K562 (cell line): ENCODE data around the gene MMP20. TPM values are rescaled to one million over a fixed set of nuclear protein-coding genes. Genes with fewer than 3 reads are reported as not detected.

ENCODE experiments used
- ATAC-seq: fragments of 200-7000 bp; cut with Tn5 transposase; 3 replicates; pipeline ENCODE4 v1.9.1; 2020; ENCODE audit warnings: moderate library complexity
- BruUV-seq: library from RNA; stranded (reverse); fragments of 400-500 nt; replicated peaks from 2 replicates; lab custom pipeline; 2021; lab: Mats Ljungman, UMichigan
- CTCF ChIA-PET: fragments of 300-600 bp; formaldehyde crosslinking; extraction: SDS; loops from one replicate; lab custom pipeline; 2021; ENCODE audit warnings: low intra/inter-chr PET ratio; lab: Yijun Ruan, JAX
- POLR2A ChIA-PET: fragments of 300-600, 350-650 bp; sonication (Branson Sonifier 250); formaldehyde crosslinking; extraction: SDS; loops from one replicate; lab custom pipeline; 2021; ENCODE audit warnings: antibody characterized with exemption, inconsistent platforms; lab: Yijun Ruan, JAX
- DNase-seq, 4 experiments: peaks; one replicate each; pipeline versions ENCODE4 v3.0.0 to v3.0.0-alpha.2; 2011 to 2018; ENCODE audit warnings: low spot score in 3 of 4, mixed read lengths in 3 of 4; ENCODE audit errors: extremely low read depth in 1 of 4
- FAIRE-seq: peaks from 2 replicates; lab custom pipeline; 2011; peaks lifted over from hg19 to GRCh38; lab: Jason Lieb, UNC
- H2AFZ ChIP-seq: 2 replicates; pipeline ENCODE4 v1.6.0; 2011; ENCODE audit warnings: low read depth, low read length, control low read depth, inconsistent platforms
- H3K27ac ChIP-seq: fragments of 200-600 bp; 3 replicates; pipeline ENCODE4 v1.8.0; 2011; ENCODE audit warnings: low read depth, mild to moderate bottlenecking, control low read depth, inconsistent platforms, low read length, moderate library complexity, mixed read lengths; ENCODE audit errors: extremely low read depth
- H3K27me3 ChIP-seq, 2 experiments: fragments of 300-600 bp in 1 of 2; 2 replicates in 1 of 2; 3 replicates in 1 of 2; pipeline versions ENCODE4 v1.6.0 to v1.8.0; 2011; ENCODE audit warnings: inconsistent platforms in 2 of 2, low read length in 2 of 2, mild to moderate bottlenecking in 1 of 2, mixed read lengths in 1 of 2, moderate library complexity in 1 of 2; ENCODE audit not compliant: control insufficient read depth in 2 of 2, insufficient read depth in 2 of 2
- H3K36me3 ChIP-seq: fragments of 300-600 bp; 3 replicates; pipeline ENCODE4 v1.8.0; 2011; ENCODE audit warnings: mild to moderate bottlenecking, low read length, inconsistent platforms; ENCODE audit not compliant: control insufficient read depth, insufficient read depth
- H3K4me1 ChIP-seq, 2 experiments: fragments of 200-600 bp in 1 of 2; replicated peaks in 1 of 2; 2 replicates in 1 of 2; 3 replicates in 1 of 2; pipeline versions ENCODE4 v1.5.1 to v1.8.0; 2011; ENCODE audit warnings: inconsistent platforms in 2 of 2, low read length in 2 of 2, mild to moderate bottlenecking in 1 of 2, mixed read lengths in 1 of 2, moderate library complexity in 1 of 2; ENCODE audit not compliant: control insufficient read depth in 2 of 2, insufficient read depth in 2 of 2
- H3K4me2 ChIP-seq: 2 replicates; pipeline ENCODE4 v1.6.1; 2011; ENCODE audit warnings: low read length, control low read depth, inconsistent platforms, mixed read lengths; ENCODE audit not compliant: insufficient read depth
- H3K4me3 ChIP-seq: fragments of 200-600 bp; sonication (generic), shearing (Covaris generic); 2 replicates; pipeline ENCODE4 v1.5.1; 2016; ENCODE audit warnings: control low read depth, inconsistent platforms
- H3K79me2 ChIP-seq: fragments of 200-600 bp; 3 replicates; pipeline ENCODE4 v1.8.0; 2011; ENCODE audit warnings: low read length, inconsistent platforms; ENCODE audit not compliant: control insufficient read depth, insufficient read depth
- H3K9ac ChIP-seq, 2 experiments: 2 replicates each; pipeline versions ENCODE4 v1.6.0 to v1.6.1; 2011; ENCODE audit warnings: low read depth in 2 of 2, low read length in 2 of 2, control low read depth in 1 of 2, inconsistent platforms in 1 of 2, mild to moderate bottlenecking in 1 of 2, mixed read lengths in 1 of 2; ENCODE audit not compliant: insufficient read depth in 1 of 2
- H3K9me1 ChIP-seq: one replicate; pipeline ENCODE4 v1.6.0; 2011; ENCODE audit warnings: inconsistent platforms, mild to moderate bottlenecking, low read length, moderate library complexity; ENCODE audit not compliant: control insufficient read depth, insufficient read depth
- H3K9me3 ChIP-seq: replicated peaks from 2 replicates; pipeline ENCODE4 v1.5.1; 2011; ENCODE audit warnings: low read depth, low read length, inconsistent platforms; ENCODE audit not compliant: control insufficient read depth, insufficient read depth
- H4K20me1 ChIP-seq: replicated peaks from 2 replicates; pipeline ENCODE4 v1.6.1; 2011; ENCODE audit warnings: low read length, inconsistent platforms, mixed read lengths; ENCODE audit not compliant: control insufficient read depth, insufficient read depth
- AFF4 ChIP-seq: sonication (generic); formaldehyde crosslinking; IDR thresholded peaks from 2 replicates; pipeline ENCODE4 v1.8.0; 2023; ENCODE audit warnings: mild to moderate bottlenecking, missing genetic modification reagents
- BCL6 ChIP-seq: fragments of 250-450 bp; sonication (Bioruptor Pico); IDR thresholded peaks from 2 replicates; pipeline ENCODE4 v1.4.0; 2020
- BHLHE40 ChIP-seq: IDR thresholded peaks from 2 replicates; pipeline ENCODE4 v1.6.1; 2011; ENCODE audit warnings: low read length, improper control_type of control experiment
- CBX5 ChIP-seq: IDR thresholded peaks from 2 replicates; pipeline ENCODE4 v1.6.1; 2014; ENCODE audit warnings: low read depth, borderline replicate concordance
- ELK3 ChIP-seq: fragments of 450-650 bp; formaldehyde crosslinking; IDR thresholded peaks from 2 replicates; pipeline ENCODE4 v1.4.0; 2020; ENCODE audit warnings: mild to moderate bottlenecking
- GTF2E2 ChIP-seq: fragments of 200-800 bp; sonication (Bioruptor generic); IDR thresholded peaks from 2 replicates; pipeline ENCODE4 v1.6.1; 2016; ENCODE audit warnings: missing genetic modification characterization, missing compliant biosample characterization
- IFI16 ChIP-seq: fragments of 250-450 bp; sonication (Bioruptor Pico); IDR thresholded peaks from 2 replicates; pipeline ENCODE4 v2.1.2; 2022; ENCODE audit warnings: mild to moderate bottlenecking, inconsistent platforms
- KDM2B ChIP-seq: fragments of 250-450 bp; sonication (Bioruptor Pico); IDR thresholded peaks from 2 replicates; pipeline ENCODE4 v1.8.0; 2021; ENCODE audit warnings: mild to moderate bottlenecking, moderate library complexity
- KHSRP ChIP-seq: fragments of 450-650 bp; IDR thresholded peaks from 2 replicates; pipeline ENCODE4 v1.6.1; 2017
- POLR3G ChIP-seq: IDR thresholded peaks from 2 replicates; pipeline ENCODE4 v1.6.1; 2011; ENCODE audit not compliant: insufficient read length, insufficient replicate concordance; ENCODE audit errors: extremely low read depth
- PRPF4 ChIP-seq: fragments of 200-400 bp; formaldehyde crosslinking; IDR thresholded peaks from one replicate; pipeline ENCODE4 v1.6.1; 2017; ENCODE audit warnings: low read length, low read depth, mild to moderate bottlenecking; ENCODE audit not compliant: insufficient read depth, poor library complexity, severe bottlenecking
- RCOR1 ChIP-seq, 2 experiments: IDR thresholded peaks; 2 replicates each; pipeline ENCODE4 v1.6.1; 2012; ENCODE audit warnings: low read depth in 2 of 2, low read length in 2 of 2, borderline replicate concordance in 1 of 2, improper control_type of control experiment in 1 of 2
- SPI1 ChIP-seq: IDR thresholded peaks from 2 replicates; pipeline ENCODE4 v1.6.1; 2011; ENCODE audit warnings: low read depth, low read length, control low read depth, borderline replicate concordance
- USF1 ChIP-seq: sonication (generic); formaldehyde crosslinking; IDR thresholded peaks from 2 replicates; pipeline ENCODE4 v1.9.0; 2022; ENCODE audit warnings: mild to moderate bottlenecking, missing genetic modification reagents
- XRCC5 ChIP-seq: fragments of 200-400 bp; formaldehyde crosslinking; IDR thresholded peaks from 2 replicates; pipeline ENCODE4 v1.6.1; 2017; ENCODE audit warnings: low read depth, mild to moderate bottlenecking, low read length
- ZNF3 ChIP-seq: fragments of 250-450 bp; sonication (Bioruptor Pico); IDR thresholded peaks from 2 replicates; pipeline ENCODE4 v1.5.0; 2021; ENCODE audit warnings: mild to moderate bottlenecking, moderate library complexity
- ZNF511 ChIP-seq: sonication (generic); formaldehyde crosslinking; IDR thresholded peaks from 2 replicates; pipeline ENCODE4 v1.8.0; 2022; ENCODE audit warnings: mild to moderate bottlenecking, missing genetic modification reagents
- ZZZ3 ChIP-seq: fragments of 450-650 bp; IDR thresholded peaks from 2 replicates; pipeline ENCODE4 v1.6.1; 2016; ENCODE audit warnings: antibody characterized with exemption, mild to moderate bottlenecking, moderate library complexity
- WGBS: fragments of 100-300 bp; shearing (Covaris generic); methylation state at CpG from one replicate; pipeline ENCODE4 v1.1.6; 2016; ENCODE audit warnings: low coverage, mixed read lengths; ENCODE audit not compliant: insufficient coverage; ENCODE audit errors: missing lambda C conversion rate; 5-methylcytosine and 5-hydroxymethylcytosine counted together
- in situ Hi-C: fragments of 300-500 bp; cut with MboI; formaldehyde crosslinking; loops from 4 replicates; pipeline ENCODE4 v1.15.0; 2018; ENCODE audit warnings: inconsistent platforms, mixed read lengths
- intact Hi-C: fragments of 100-400 bp; cut with micrococcal nuclease; formaldehyde crosslinking; loops from 2 replicates; pipeline ENCODE4 v1.14.2; 2022
- polyA plus RNA-seq, 8 experiments: library from polyadenylated mRNA; depleted of rRNA in 4 of 8; stranded (reverse) in 5 of 8; unstranded in 3 of 8; fragments of >200 nt; fragmentation: Nextera tagmentation in 2 of 8; fragmentation: Illumina TruSeq in 1 of 8; extraction: Ambion mirVana in 2 of 8; extraction: Trizol in 1 of 8; gene quantifications; 2 replicates each; pipeline versions ENCODE4 v1.2.1 to v1.2.3, GENCODE V29; 2011 to 2014; ENCODE audit warnings: inconsistent platforms in 1 of 8, missing spikeins in 1 of 8
- total RNA-seq, 7 experiments: library from RNA; depleted of rRNA in 6 of 7; stranded (reverse); fragments of >200 nt in 6 of 7; fragmentation: Illumina TruSeq in 2 of 7; extraction: Trizol in 2 of 7; gene quantifications; 2 replicates each; pipeline versions ENCODE4 v1.2.1 to v1.2.3, GENCODE V29; 2011 to 2021; ENCODE audit warnings: low replicate concordance in 1 of 7

MMP20 gene
- total and polyA plus RNA-seq, 9 of the 15 experiments (the other 6 are each of a cell fraction or from before 2014, with no cell fraction given), result not detected

DNA sequence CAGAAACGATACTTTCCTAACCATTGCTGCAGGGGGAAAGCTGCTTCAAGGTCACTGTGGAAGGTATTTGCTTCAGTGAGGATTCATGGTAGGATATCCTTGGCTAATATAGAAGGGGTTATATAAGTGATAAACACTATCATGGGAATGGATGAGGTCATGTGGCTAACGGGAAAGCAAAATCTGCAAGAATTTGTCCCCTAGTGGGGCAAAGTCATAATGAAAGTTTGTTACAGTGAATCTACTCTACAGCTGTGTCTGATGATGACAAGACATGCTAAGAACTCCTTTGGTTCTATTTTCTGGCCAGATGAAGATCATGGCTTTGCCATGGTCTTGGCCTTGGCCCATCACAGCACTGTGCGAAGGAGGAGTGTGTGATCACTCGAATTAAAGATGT lies 13.8 kb downstream of the MMP20 start (continued):
- no peak for TF ChIP-seq KDM2B (CRISPR knock-in tag)
- TF ChIP-seq XRCC5, result no peak
- TF ChIP-seq POLR3G, result no peak
- no peak for TF ChIP-seq RCOR1 (IDR thresholded peaks at IDR 0.05; ENCODE audit: borderline replicate concordance in 1 of 2, low read depth in 2 of 2, low read length in 2 of 2)
- no peak for TF ChIP-seq ZZZ3
- no peak for TF ChIP-seq SPI1
- no peak for TF ChIP-seq KHSRP
- no peak for TF ChIP-seq CBX5
- TF ChIP-seq ELK3 (CRISPR knock-in tag), result no peak
- TF ChIP-seq ZNF3 (CRISPR knock-in tag), result no peak
- TF ChIP-seq, all 486 proteins: peak for 0

DNA sequence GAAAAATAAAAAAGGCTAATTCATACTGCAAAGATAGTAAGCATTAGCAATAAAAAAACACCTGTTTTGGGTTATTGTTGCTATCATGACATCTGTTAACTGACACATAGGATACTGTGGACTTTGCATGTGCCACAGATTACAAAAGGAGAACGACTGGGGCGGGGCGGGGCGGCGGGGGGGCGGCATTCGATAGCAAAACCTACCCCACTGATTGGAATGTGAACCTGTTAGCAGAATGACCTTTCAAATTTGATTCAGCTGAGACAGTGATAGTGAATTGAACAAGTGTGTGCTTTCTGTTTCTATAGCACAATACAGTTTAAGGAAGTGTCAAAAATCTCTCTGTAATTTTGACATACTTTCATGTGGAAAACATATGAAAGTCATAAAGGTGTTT lies 14.9 kb downstream of the MMP20 start:
- H3K9ac ChIP-seq, result no peak overlapping the region
- no TSS peak for BruUV-seq
- WGBS, result 6% methylated on average over 7 of the region's 7 CpGs
- no peak for DNase-seq
- H4K20me1 ChIP-seq, result no peaks in the 10 kb centered on the region
- H3K4me3 ChIP-seq, result no peak overlapping the region
- in situ Hi-C loops (no loop called here), intact Hi-C loops (loop anchor here (5.0 kb wide), 1 partner anchor 113 kb away; no protein-coding TSS in a partner anchor)
- FAIRE-seq, result no peak
- no peaks in the 10 kb centered on the region for H3K36me3 ChIP-seq
- no peaks in the 10 kb centered on the region for H3K9me1 ChIP-seq
- no peak for ATAC-seq
- CTCF ChIA-PET, result no interaction called here
- no peaks in the 10 kb centered on the region for H3K4me1 ChIP-seq
- peaks cover 3 to 13% of the 10 kb centered on the region in 2 experiments; a peak in 3 of 5 replicates for H3K27me3 ChIP-seq
- H3K79me2 ChIP-seq, result no peaks in the 10 kb centered on the region
- no peak overlapping the region for H3K4me2 ChIP-seq
- H3K9me3 ChIP-seq, result no peaks in the 10 kb centered on the region
- no peak overlapping the region for H3K27ac ChIP-seq
- POLR2A ChIA-PET, result no interaction called here
- H2AFZ ChIP-seq, result no peak overlapping the region
- TF ChIP-seq GTF2E2 (tag) (no peak), IFI16 (CRISPR knock-in tag) (no peak), ZNF511 (CRISPR knock-in tag) (no peak), AFF4 (CRISPR knock-in tag) (no peak), USF1 (CRISPR knock-in tag) (no peak), BHLHE40 (no peak), PRPF4 (no peak), BCL6 (no peak)
